Measurements from ENCODE around the gene SLC25A1. TPM values are rescaled to one million over a fixed set of nuclear protein-coding genes. Genes with fewer than 3 reads are reported as not detected.

SLC25A1 gene
- total RNA-seq, 1 donor from 2014 or later: 31.7 TPM

- intact Hi-C loops (cut with micrococcal nuclease): loop anchor here (5.0 kb wide), 1 partner anchor 749 kb away; no protein-coding TSS in a partner anchor
- peak overlapping the region; percentile 98 for H3K4me3 Mint-ChIP-seq
- H3K27ac Mint-ChIP-seq: peak overlapping the region; percentile 20
- DNase-seq (ENCODE audit: low spot score): no peak
- H3K9me3 Mint-ChIP-seq: no peaks in the 10 kb centered on the region
- H3K4me1 Mint-ChIP-seq (ENCODE audit: low read depth): peaks cover 23% of the 10 kb centered on the region
- peaks cover 17% of the 10 kb centered on the region for H3K27me3 Mint-ChIP-seq (ENCODE audit: insufficient read depth)
- peaks cover 18% of the 10 kb centered on the region for H3K36me3 Mint-ChIP-seq (ENCODE audit: low read depth)
Observed at GRCh38 chr22:19143212-19143611, 35.3 kb downstream of the SLC25A1 start.

- peak overlapping the region; percentile 50 for H3K27ac Mint-ChIP-seq
- no peak for DNase-seq (ENCODE audit: low spot score)
- intact Hi-C loops (cut with micrococcal nuclease): loop anchor here (5.0 kb wide), 1 partner anchor 750 kb away; no protein-coding TSS in a partner anchor
- H3K36me3 Mint-ChIP-seq (ENCODE audit: low read depth): peaks cover 18% of the 10 kb centered on the region
- peaks cover 23% of the 10 kb centered on the region for H3K4me1 Mint-ChIP-seq (ENCODE audit: low read depth)
- peaks cover 10% of the 10 kb centered on the region for H3K27me3 Mint-ChIP-seq (ENCODE audit: insufficient read depth)
- H3K4me3 Mint-ChIP-seq: peak overlapping the region; percentile 98
- H3K9me3 Mint-ChIP-seq: no peaks in the 10 kb centered on the region
Observed at GRCh38 chr22:19142394-19142793, 36.1 kb downstream of the SLC25A1 start.

- intact Hi-C loops (cut with micrococcal nuclease): loop anchor here (5.0 kb wide), 1 partner anchor 752 kb away; no protein-coding TSS in a partner anchor
- H3K4me1 Mint-ChIP-seq (ENCODE audit: low read depth): peaks cover 23% of the 10 kb centered on the region
- peaks cover 31% of the 10 kb centered on the region for H3K36me3 Mint-ChIP-seq (ENCODE audit: low read depth)
- no peaks in the 10 kb centered on the region for H3K9me3 Mint-ChIP-seq
- H3K27me3 Mint-ChIP-seq (ENCODE audit: insufficient read depth): peaks cover 2% of the 10 kb centered on the region
- H3K4me3 Mint-ChIP-seq: no peak overlapping the region
- no peak for DNase-seq (ENCODE audit: low spot score)
- H3K27ac Mint-ChIP-seq: no peak overlapping the region
Observed at GRCh38 chr22:19139974-19140373, 38.6 kb downstream of the SLC25A1 start.

GRCh38 chr22:19139001-19139356 is 39.6 kb downstream of the SLC25A1 start:
- intact Hi-C loops (cut with micrococcal nuclease): no loop called here
- Mint-ChIP-seq H3K4me1 (ENCODE audit: low read depth) (peaks cover 15% of the 10 kb centered on the region), H3K27ac (no peak overlapping the region), H3K4me3 (no peak overlapping the region), H3K27me3 (ENCODE audit: insufficient read depth) (no peaks in the 10 kb centered on the region), H3K36me3 (ENCODE audit: low read depth) (peaks cover 26% of the 10 kb centered on the region), H3K9me3 (no peaks in the 10 kb centered on the region)
- no peak for DNase-seq (ENCODE audit: low spot score)

GRCh38 chr22:19138217-19139000 is 40.1 kb downstream of the SLC25A1 start:
- Mint-ChIP-seq H3K36me3 (ENCODE audit: low read depth) (peaks cover 24% of the 10 kb centered on the region), H3K9me3 (no peaks in the 10 kb centered on the region), H3K27ac (no peak overlapping the region), H3K4me3 (no peak overlapping the region), H3K4me1 (ENCODE audit: low read depth) (peaks cover 10% of the 10 kb centered on the region), H3K27me3 (ENCODE audit: insufficient read depth) (no peaks in the 10 kb centered on the region)
- intact Hi-C loops (cut with micrococcal nuclease): no loop called here
- no peak for DNase-seq (ENCODE audit: low spot score)

- intact Hi-C loops (cut with micrococcal nuclease): no loop called here
- no peak overlapping the region for H3K4me3 Mint-ChIP-seq
- no peak overlapping the region for H3K27ac Mint-ChIP-seq
- H3K27me3 Mint-ChIP-seq (ENCODE audit: insufficient read depth): no peaks in the 10 kb centered on the region
- peaks cover 24% of the 10 kb centered on the region for H3K36me3 Mint-ChIP-seq (ENCODE audit: low read depth)
- DNase-seq (ENCODE audit: low spot score): no peak
- peaks cover 7% of the 10 kb centered on the region for H3K4me1 Mint-ChIP-seq (ENCODE audit: low read depth)
- no peaks in the 10 kb centered on the region for H3K9me3 Mint-ChIP-seq
Observed at GRCh38 chr22:19137384-19138216, 40.9 kb downstream of the SLC25A1 start.

GRCh38 chr22:19136915-19137314 is 41.6 kb downstream of the SLC25A1 start:
- Mint-ChIP-seq H3K4me1 (ENCODE audit: low read depth) (peaks cover 7% of the 10 kb centered on the region), H3K4me3 (no peak overlapping the region), H3K27ac (no peak overlapping the region), H3K9me3 (no peaks in the 10 kb centered on the region), H3K36me3 (ENCODE audit: low read depth) (peaks cover 24% of the 10 kb centered on the region), H3K27me3 (ENCODE audit: insufficient read depth) (no peaks in the 10 kb centered on the region)
- no peak for DNase-seq (ENCODE audit: low spot score)
- intact Hi-C loops (cut with micrococcal nuclease): no loop called here

GRCh38 chr22:19134874-19135273 is 43.7 kb downstream of the SLC25A1 start:
- no peak overlapping the region for H3K4me3 Mint-ChIP-seq
- intact Hi-C loops (cut with micrococcal nuclease): no loop called here
- no peak overlapping the region for H3K27ac Mint-ChIP-seq

GRCh38 chr22:19134176-19134831 is 44.2 kb downstream of the SLC25A1 start:
- intact Hi-C loops (cut with micrococcal nuclease): no loop called here
- Mint-ChIP-seq H3K27me3 (ENCODE audit: insufficient read depth) (no peaks in the 10 kb centered on the region), H3K4me1 (ENCODE audit: low read depth) (no peaks in the 10 kb centered on the region), H3K36me3 (ENCODE audit: low read depth) (peaks cover 15% of the 10 kb centered on the region), H3K4me3 (no peak overlapping the region), H3K27ac (no peak overlapping the region), H3K9me3 (no peaks in the 10 kb centered on the region)
- DNase-seq (ENCODE audit: low spot score): no peak

More at GRCh38 chr22:19134874-19135273, 43.7 kb downstream of the SLC25A1 start:
- Mint-ChIP-seq H3K4me1 (ENCODE audit: low read depth) (no peaks in the 10 kb centered on the region), H3K9me3 (no peaks in the 10 kb centered on the region), H3K36me3 (ENCODE audit: low read depth) (peaks cover 15% of the 10 kb centered on the region), H3K27me3 (ENCODE audit: insufficient read depth) (no peaks in the 10 kb centered on the region)
- DNase-seq (ENCODE audit: low spot score): no peak

- intact Hi-C loops (cut with micrococcal nuclease): no loop called here
- Mint-ChIP-seq H3K27ac (no peak overlapping the region), H3K9me3 (no peaks in the 10 kb centered on the region), H3K27me3 (ENCODE audit: insufficient read depth) (no peaks in the 10 kb centered on the region), H3K36me3 (ENCODE audit: low read depth) (peaks cover 15% of the 10 kb centered on the region), H3K4me3 (no peak overlapping the region), H3K4me1 (ENCODE audit: low read depth) (no peaks in the 10 kb centered on the region)
- no peak for DNase-seq (ENCODE audit: low spot score)
Observed at GRCh38 chr22:19133561-19133960, 45.0 kb downstream of the SLC25A1 start.

GRCh38 chr22:19132693-19133400 is 45.7 kb downstream of the SLC25A1 start:
- H3K27ac Mint-ChIP-seq: no peak overlapping the region
- peaks cover 15% of the 10 kb centered on the region for H3K36me3 Mint-ChIP-seq (ENCODE audit: low read depth)
- H3K4me3 Mint-ChIP-seq: no peak overlapping the region
- intact Hi-C loops (cut with micrococcal nuclease): no loop called here
- no peaks in the 10 kb centered on the region for H3K4me1 Mint-ChIP-seq (ENCODE audit: low read depth)
- no peaks in the 10 kb centered on the region for H3K9me3 Mint-ChIP-seq
- H3K27me3 Mint-ChIP-seq (ENCODE audit: insufficient read depth): no peaks in the 10 kb centered on the region
- DNase-seq (ENCODE audit: low spot score): no peak

GRCh38 chr22:19132153-19132552 is 46.4 kb downstream of the SLC25A1 start:
- no peaks in the 10 kb centered on the region for H3K9me3 Mint-ChIP-seq
- no peak overlapping the region for H3K27ac Mint-ChIP-seq
- H3K27me3 Mint-ChIP-seq (ENCODE audit: insufficient read depth): no peaks in the 10 kb centered on the region
- H3K4me3 Mint-ChIP-seq: no peak overlapping the region
- no peak for DNase-seq (ENCODE audit: low spot score)
- intact Hi-C loops (cut with micrococcal nuclease): no loop called here
- H3K4me1 Mint-ChIP-seq (ENCODE audit: low read depth): no peaks in the 10 kb centered on the region
- H3K36me3 Mint-ChIP-seq (ENCODE audit: low read depth): peaks cover 15% of the 10 kb centered on the region
